ENCODE measurements around the gene FGD2.

DNA sequence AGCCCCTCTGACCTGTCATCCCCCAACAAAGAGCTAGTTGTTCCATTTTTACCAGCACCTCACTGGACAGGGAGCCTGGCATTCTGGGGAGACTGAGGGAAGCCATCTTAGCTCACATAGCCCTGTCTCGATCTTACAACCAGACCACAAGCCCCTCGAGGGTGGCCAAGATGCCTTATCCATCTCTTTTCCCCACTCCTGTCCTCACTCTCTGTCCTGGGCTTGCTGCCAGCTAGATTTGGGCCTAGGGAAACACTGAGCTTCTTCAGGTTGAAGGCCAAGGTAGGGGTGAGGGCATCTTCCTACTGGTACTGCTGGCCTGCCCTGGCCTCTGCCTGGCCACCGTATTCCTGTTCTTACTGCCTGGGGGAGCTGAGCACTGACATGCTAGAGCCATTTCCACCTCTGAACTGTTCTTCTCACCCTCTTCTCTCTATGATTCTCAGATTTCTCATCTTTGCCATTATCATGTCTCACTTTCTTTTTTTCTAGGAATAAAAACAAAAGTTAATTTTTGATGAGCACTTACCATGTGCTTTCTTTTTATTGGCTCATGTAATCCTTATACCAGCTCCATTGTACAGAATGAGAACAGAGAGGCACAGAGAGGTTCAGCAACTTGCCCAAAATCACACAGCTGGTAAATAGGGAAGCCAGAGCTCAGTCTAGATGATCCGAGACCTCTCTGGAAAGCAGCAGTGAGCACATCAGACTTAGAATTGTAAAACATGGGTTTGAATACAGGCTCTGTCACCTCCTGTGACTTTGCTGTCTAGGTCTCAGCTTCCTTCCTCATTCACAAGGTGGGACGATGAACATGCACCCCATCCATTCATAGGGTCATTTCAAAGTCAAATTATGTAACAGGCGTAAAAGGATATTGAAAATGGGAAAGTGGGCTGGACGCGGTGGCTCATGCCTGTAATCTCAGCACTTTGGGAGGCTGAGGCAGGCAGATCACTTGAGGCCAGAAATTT lies 28.7 kb downstream of the FGD2 start:
- TF ChIP-seq, protein P1, sequence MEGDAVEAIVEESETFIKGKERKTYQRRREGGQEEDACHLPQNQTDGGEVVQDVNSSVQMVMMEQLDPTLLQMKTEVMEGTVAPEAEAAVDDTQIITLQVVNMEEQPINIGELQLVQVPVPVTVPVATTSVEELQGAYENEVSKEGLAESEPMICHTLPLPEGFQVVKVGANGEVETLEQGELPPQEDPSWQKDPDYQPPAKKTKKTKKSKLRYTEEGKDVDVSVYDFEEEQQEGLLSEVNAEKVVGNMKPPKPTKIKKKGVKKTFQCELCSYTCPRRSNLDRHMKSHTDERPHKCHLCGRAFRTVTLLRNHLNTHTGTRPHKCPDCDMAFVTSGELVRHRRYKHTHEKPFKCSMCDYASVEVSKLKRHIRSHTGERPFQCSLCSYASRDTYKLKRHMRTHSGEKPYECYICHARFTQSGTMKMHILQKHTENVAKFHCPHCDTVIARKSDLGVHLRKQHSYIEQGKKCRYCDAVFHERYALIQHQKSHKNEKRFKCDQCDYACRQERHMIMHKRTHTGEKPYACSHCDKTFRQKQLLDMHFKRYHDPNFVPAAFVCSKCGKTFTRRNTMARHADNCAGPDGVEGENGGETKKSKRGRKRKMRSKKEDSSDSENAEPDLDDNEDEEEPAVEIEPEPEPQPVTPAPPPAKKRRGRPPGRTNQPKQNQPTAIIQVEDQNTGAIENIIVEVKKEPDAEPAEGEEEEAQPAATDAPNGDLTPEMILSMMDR (IDR thresholded peaks at IDR 0.05): no peak
- TF ChIP-seq POLR2A (IDR thresholded peaks at IDR 0.05): no peak
